Hematopoietic multipotent progenitor cell treated with erythropoietin and hydrocortisone succinate and interleukin-3 and kit ligand, for 17 days (in vitro differentiated cells): ENCODE measurements around the gene FXYD2.

ENCODE experiments used
- DNase-seq: peaks from one replicate; pipeline ENCODE4 v3.0.0-alpha.2; 2015; ENCODE audit warnings: low spot score

Gene FXYD2

GRCh38 chr11:117835576-117835975, 11.0 kb upstream of the FXYD2 start:
- DNase-seq: no peak

GRCh38 chr11:117834838-117835443, 10.4 kb upstream of the FXYD2 start:
- DNase-seq: no peak

GRCh38 chr11:117834068-117834810, 9.7 kb upstream of the FXYD2 start:
- no peak for DNase-seq

GRCh38 chr11:117833401-117833891, 8.9 kb upstream of the FXYD2 start:
- no peak for DNase-seq

- DNase-seq: no peak
Observed at GRCh38 chr11:117832511-117832910, 8.0 kb upstream of the FXYD2 start.

GRCh38 chr11:117831661-117832415, 7.3 kb upstream of the FXYD2 start:
- no peak for DNase-seq

GRCh38 chr11:117830674-117831351, 6.3 kb upstream of the FXYD2 start:
- no peak for DNase-seq

- no peak for DNase-seq
Observed at GRCh38 chr11:117830072-117830471, 5.5 kb upstream of the FXYD2 start.

- no peak for DNase-seq
Observed at GRCh38 chr11:117829369-117829725, 4.8 kb upstream of the FXYD2 start.

- no peak for DNase-seq
Observed at GRCh38 chr11:117828611-117829368, 4.2 kb upstream of the FXYD2 start.

- no peak for DNase-seq
Observed at GRCh38 chr11:117827521-117828511, 3.3 kb upstream of the FXYD2 start.

GRCh38 chr11:117826832-117827231, 2.3 kb upstream of the FXYD2 start:
- no peak for DNase-seq

GRCh38 chr11:117826190-117826570, 1.6 kb upstream of the FXYD2 start:
- no peak for DNase-seq

GRCh38 chr11:117825538-117826189, 1.1 kb upstream of the FXYD2 start:
- no peak for DNase-seq

- DNase-seq: no peak
Observed at GRCh38 chr11:117823946-117824420, 561 bp downstream of the FXYD2 start.

GRCh38 chr11:117823294-117823945, 1.1 kb downstream of the FXYD2 start:
- no peak for DNase-seq

GRCh38 chr11:117822074-117823033, 2.2 kb downstream of the FXYD2 start:
- no peak for DNase-seq

GRCh38 chr11:117821431-117821830, 3.1 kb downstream of the FXYD2 start:
- DNase-seq: no peak
